Cardiac septum (tissue), 1 donor: ENCODE measurements around the gene ADAM8. TPM values are rescaled to one million over a fixed set of nuclear protein-coding genes. Genes with fewer than 3 reads are reported as not detected.
"Not testable (repeated sequence)": the region's sequence is repeated elsewhere in the genome, so short reads cannot be mapped to it uniquely, and the experiment has no call there.

Experiments
- DNase-seq: peaks from one replicate; pipeline ENCODE4 v3.0.0-alpha.2; 2020; ENCODE audit warnings: low spot score
- intact Hi-C: fragments of 100-400 bp; cut with DNase I; formaldehyde crosslinking; loops from one replicate; pipeline ENCODE4 v1.14.0; 2022
- total RNA-seq: library from RNA; stranded (reverse); fragmentation: NEBNext Ultra II Directional; extraction: Animal tissue kit (Norgen Biotek cat#: 25700); gene quantifications from one replicate; pipeline ENCODE4 v1.2.1, GENCODE V29; 2021
- donor health status: DM: no; HTN: no; CAD: no.

The ADAM8 gene
- total RNA-seq, 1 donor from 2014 or later = 4.3 TPM

GRCh38 chr10:133272301-133272963 lies 4.2 kb downstream of the ADAM8 start:
- intact Hi-C loops = no loop called here
- no peak for DNase-seq

GRCh38 chr10:133271521-133272300 lies 5.0 kb downstream of the ADAM8 start:
- DNase-seq = no peak
- intact Hi-C loops = no loop called here

- DNase-seq = no peak
- intact Hi-C loops = no loop called here
Observed at GRCh38 chr10:133270773-133271297, 5.8 kb downstream of the ADAM8 start.

- intact Hi-C loops = no loop called here
- DNase-seq = no peak
Observed at GRCh38 chr10:133270204-133270603, 6.5 kb downstream of the ADAM8 start.

GRCh38 chr10:133269367-133269766 lies 7.3 kb downstream of the ADAM8 start:
- no peak for DNase-seq
- intact Hi-C loops = no loop called here

- intact Hi-C loops = no loop called here
- DNase-seq = no peak
Observed at GRCh38 chr10:133268532-133268931, 8.1 kb downstream of the ADAM8 start.

- intact Hi-C loops = no loop called here
- DNase-seq = no peak
Observed at GRCh38 chr10:133267829-133268228, 8.8 kb downstream of the ADAM8 start.

- intact Hi-C loops = no loop called here
- no peak for DNase-seq
Observed at GRCh38 chr10:133267293-133267692, 9.4 kb downstream of the ADAM8 start.

GRCh38 chr10:133266056-133266795 lies 10.4 kb downstream of the ADAM8 start:
- intact Hi-C loops = no loop called here
- no peak for DNase-seq

- intact Hi-C loops, DNase-seq: not testable (repeated sequence)
Observed at GRCh38 chr10:133265052-133265451, 11.6 kb downstream of the ADAM8 start.

- no peak for DNase-seq
- intact Hi-C loops = loop anchor here (5.0 kb wide), 1 partner anchor 43 kb away; the partner anchor contains the start of genes TUBGCP2 and ZNF511
Observed at GRCh38 chr10:133264461-133264860, 12.2 kb downstream of the ADAM8 start.

- intact Hi-C loops = loop anchor here (5.0 kb wide), 1 partner anchor 44 kb away; the partner anchor contains the start of genes TUBGCP2 and ZNF511
- no peak for DNase-seq
Observed at GRCh38 chr10:133263674-133264073, 13.0 kb downstream of the ADAM8 start.

- intact Hi-C loops = loop anchor here (5.0 kb wide), 1 partner anchor 45 kb away; the partner anchor contains the start of genes TUBGCP2 and ZNF511
- no peak for DNase-seq
Observed at GRCh38 chr10:133262696-133263095, 14.0 kb downstream of the ADAM8 start.

GRCh38 chr10:133261726-133262325 lies 14.8 kb downstream of the ADAM8 start:
- peak; percentile 97 for DNase-seq
- intact Hi-C loops = loop anchor here (5.0 kb wide), 1 partner anchor 45 kb away; the partner anchor contains the start of genes TUBGCP2 and ZNF511

- intact Hi-C loops = loop anchor here (5.0 kb wide), 1 partner anchor 46 kb away; the partner anchor contains the start of genes TUBGCP2 and ZNF511
Observed at GRCh38 chr10:133260895-133261725, 15.6 kb downstream of the ADAM8 start.

GRCh38 chr10:133259602-133259989 lies 17.1 kb downstream of the ADAM8 start:
- no peak for DNase-seq
- intact Hi-C loops = loop anchor here (10.0 kb wide), 1 partner anchor 115 kb away; no protein-coding TSS in a partner anchor

More at GRCh38 chr10:133260895-133261725, 15.6 kb downstream of the ADAM8 start:
- DNase-seq = no peak

- intact Hi-C loops = loop anchor here (10.0 kb wide), 1 partner anchor 114 kb away; no protein-coding TSS in a partner anchor
- DNase-seq = peak; percentile 92
Observed at GRCh38 chr10:133258818-133259601, 17.7 kb downstream of the ADAM8 start.
